Lower leg skin (tissue), 4 donors: ENCODE results near the gene TENM4. TPM values are rescaled to one million over a fixed set of nuclear protein-coding genes. Genes with fewer than 3 reads are reported as not detected.

ENCODE experiments used
- DNase-seq, 2 donors: peaks; one replicate each; pipeline ENCODE4 v3.0.0-alpha.2; 2019; ENCODE audit warnings: low spot score in 2 of 2
- H3K4me3 ChIP-seq: fragments of 200-600 bp; sonication (generic); 2 replicates; pipeline ENCODE4 v1.5.1; 2017; ENCODE audit warnings: mild to moderate bottlenecking, low read depth; ENCODE audit not compliant: poor library complexity, severe bottlenecking
- POLR2A ChIP-seq, 2 donors: fragments of 450-650 bp; IDR thresholded peaks; one replicate each; pipeline ENCODE4 v1.6.1; 2016 to 2017; ENCODE audit warnings: antibody characterized with exemption in 2 of 2, mild to moderate bottlenecking in 1 of 2, moderate library complexity in 1 of 2
- WGBS, 2 donors: methylation state at CpG; one replicate each; pipeline ENCODE4 v1.1.5; 2018; 5-methylcytosine and 5-hydroxymethylcytosine counted together
- intact Hi-C: fragments of 100-400 bp; cut with DNase I; formaldehyde crosslinking; loops from one replicate; pipeline ENCODE4 v1.15.0; 2023; ENCODE audit warnings: low total_unique reads
- total RNA-seq, 4 donors: library from RNA; depleted of rRNA; stranded (reverse); fragments of >200 nt; gene quantifications; one replicate each; pipeline ENCODE4 v1.1.0, GENCODE V29; 2016
- TF ChIP-seq, protein P1 (sequence below), 3 donors: fragments of 450-650 bp; IDR thresholded peaks; one replicate each; pipeline ENCODE4 v1.5.1; 2016; ENCODE audit warnings: antibody characterized with exemption in 3 of 3, mild to moderate bottlenecking in 3 of 3, moderate library complexity in 2 of 3

TENM4 gene
- total RNA-seq, 4 donors from 2014 or later, result 34.4 to 41.1 (median 36.6) TPM

DNA sequence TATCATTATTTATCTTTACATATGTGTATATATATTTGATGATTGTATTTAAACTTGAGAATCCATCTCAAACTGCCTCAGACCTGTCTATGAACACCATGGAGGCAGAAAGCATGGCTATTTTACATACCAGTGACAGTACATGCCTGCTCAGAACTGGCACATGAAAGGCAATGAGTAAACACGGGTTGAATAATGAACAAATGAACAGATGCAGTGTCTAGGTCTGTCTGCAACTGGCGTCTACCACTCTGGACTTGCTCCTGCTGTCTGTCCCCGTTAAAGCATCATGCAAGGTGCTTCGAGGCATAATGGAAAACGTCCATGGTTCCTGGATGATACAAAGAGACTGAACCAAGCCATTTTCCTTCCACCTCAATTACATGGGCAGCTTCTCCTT lies 594.6 kb downstream of the TENM4 start:
- DNase-seq, result no peak
- TF ChIP-seq, protein P1, sequence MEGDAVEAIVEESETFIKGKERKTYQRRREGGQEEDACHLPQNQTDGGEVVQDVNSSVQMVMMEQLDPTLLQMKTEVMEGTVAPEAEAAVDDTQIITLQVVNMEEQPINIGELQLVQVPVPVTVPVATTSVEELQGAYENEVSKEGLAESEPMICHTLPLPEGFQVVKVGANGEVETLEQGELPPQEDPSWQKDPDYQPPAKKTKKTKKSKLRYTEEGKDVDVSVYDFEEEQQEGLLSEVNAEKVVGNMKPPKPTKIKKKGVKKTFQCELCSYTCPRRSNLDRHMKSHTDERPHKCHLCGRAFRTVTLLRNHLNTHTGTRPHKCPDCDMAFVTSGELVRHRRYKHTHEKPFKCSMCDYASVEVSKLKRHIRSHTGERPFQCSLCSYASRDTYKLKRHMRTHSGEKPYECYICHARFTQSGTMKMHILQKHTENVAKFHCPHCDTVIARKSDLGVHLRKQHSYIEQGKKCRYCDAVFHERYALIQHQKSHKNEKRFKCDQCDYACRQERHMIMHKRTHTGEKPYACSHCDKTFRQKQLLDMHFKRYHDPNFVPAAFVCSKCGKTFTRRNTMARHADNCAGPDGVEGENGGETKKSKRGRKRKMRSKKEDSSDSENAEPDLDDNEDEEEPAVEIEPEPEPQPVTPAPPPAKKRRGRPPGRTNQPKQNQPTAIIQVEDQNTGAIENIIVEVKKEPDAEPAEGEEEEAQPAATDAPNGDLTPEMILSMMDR (IDR thresholded peaks at IDR 0.05), result no peak
- no peak for TF ChIP-seq POLR2A (IDR thresholded peaks at IDR 0.05)
- no peak overlapping the region for H3K4me3 ChIP-seq
- WGBS, 2 donors, result 83 to 87% methylated on average over 5 of the region's 5 CpGs
- intact Hi-C loops, result no loop called here

DNA sequence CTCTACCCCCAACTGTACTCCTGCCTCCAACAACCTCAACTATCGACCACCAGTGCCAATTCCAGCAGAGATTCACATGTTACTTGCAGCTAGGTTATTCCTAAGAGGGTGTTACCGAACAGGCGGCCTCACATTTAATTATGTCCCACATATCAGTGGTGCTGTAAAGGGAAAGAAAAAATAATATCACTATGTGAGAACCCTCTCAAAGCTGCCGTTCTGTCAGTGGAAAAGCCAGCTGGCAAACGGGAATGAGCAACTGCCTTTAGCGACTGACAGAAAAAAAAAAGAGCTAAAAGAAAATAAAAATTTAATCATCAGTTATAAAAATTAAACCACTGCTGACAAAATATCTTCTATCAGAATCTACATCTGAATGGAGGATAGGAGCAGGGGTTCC lies 595.3 kb downstream of the TENM4 start:
- DNase-seq, result no peak
- 80 to 91% methylated on average over 6 of the region's 6 CpGs for WGBS, 2 donors
- H3K4me3 ChIP-seq, result no peak overlapping the region
- TF ChIP-seq, protein P1 (IDR thresholded peaks at IDR 0.05), result no peak
- TF ChIP-seq POLR2A (IDR thresholded peaks at IDR 0.05), result no peak
- intact Hi-C loops, result no loop called here

DNA sequence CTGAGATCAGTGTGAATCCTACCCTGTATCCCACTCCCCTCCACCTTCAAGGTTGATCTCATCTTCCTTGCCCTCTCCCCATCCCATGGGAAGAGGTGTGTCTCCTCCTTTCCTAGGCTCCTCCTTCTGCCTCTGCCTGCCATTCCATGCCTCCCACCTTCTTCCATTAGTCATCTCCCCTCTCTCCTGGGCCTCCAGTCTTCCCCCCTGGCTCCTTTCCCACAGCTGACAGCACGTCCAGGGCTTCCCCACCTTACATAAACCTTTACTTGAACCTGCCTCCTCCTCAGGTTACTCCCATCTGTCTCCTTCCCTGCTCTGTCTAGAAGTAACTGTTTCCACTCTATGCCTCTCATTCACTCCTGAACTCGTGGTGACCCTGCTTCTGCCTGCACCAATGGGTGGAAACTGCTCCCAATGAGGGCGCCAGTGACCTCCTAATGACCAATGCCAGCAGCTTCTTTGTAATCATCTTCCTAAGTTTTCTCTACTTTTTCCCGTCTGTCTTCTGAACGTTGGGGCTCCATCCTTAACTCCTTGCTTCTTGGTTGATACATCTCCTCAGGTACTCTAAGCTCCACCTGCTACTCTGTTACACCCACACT lies 599.3 kb downstream of the TENM4 start:
- DNase-seq, result peak in 1 of 2 donors; percentile 48
- no peak overlapping the region for H3K4me3 ChIP-seq
- intact Hi-C loops, result no loop called here
- 73 to 78% methylated on average over 5 of the region's 5 CpGs for WGBS, 2 donors
- TF ChIP-seq, protein P1 (IDR thresholded peaks at IDR 0.05), result no peak
- TF ChIP-seq POLR2A (IDR thresholded peaks at IDR 0.05), result no peak

DNA sequence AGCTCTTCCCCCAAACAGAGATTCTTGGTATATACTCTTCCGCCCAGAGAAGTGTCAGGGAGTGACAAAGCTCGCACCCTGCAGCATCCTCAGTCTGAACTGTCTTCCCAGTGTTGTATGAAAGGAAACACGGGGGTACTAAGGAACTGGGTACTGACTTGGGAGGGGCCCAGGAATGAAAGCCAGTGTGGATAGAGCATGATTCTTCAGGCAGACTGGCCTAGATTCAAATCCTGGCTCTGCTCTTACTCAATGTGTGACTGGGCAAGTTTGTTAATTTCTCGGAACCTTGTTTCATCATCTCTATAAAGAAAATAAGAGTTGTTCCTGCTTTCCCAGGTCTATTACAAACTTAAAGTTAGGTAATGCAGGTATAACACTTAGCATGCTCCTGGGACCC lies 600.2 kb downstream of the TENM4 start:
- 26 to 60% methylated on average over 4 of the region's 4 CpGs for WGBS, 2 donors
- TF ChIP-seq POLR2A (IDR thresholded peaks at IDR 0.05), result no peak
- TF ChIP-seq, protein P1 (IDR thresholded peaks at IDR 0.05), result no peak
- no peak overlapping the region for H3K4me3 ChIP-seq
- DNase-seq, result peak; percentile 27 to 79
- intact Hi-C loops, result no loop called here

DNA sequence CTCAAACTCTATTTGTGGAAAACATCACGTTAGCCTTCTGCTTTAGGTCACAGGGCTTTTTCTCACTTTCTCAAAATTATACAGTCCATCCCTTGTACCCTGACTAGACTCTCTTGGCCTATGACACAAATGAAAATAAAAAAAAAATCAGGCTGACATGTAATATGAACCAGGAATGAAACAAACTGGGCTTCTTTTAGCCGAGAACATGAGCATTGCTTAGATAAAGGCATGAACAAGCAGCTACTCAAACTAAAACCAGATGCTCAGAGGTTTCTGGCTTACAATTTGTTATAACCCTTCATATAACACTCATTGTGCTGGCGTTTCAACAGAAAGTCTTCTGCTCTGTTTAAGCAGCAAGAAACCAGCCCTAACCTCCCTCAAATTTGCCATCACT lies 600.6 kb downstream of the TENM4 start:
- H3K4me3 ChIP-seq, result no peak overlapping the region
- intact Hi-C loops, result no loop called here
- WGBS, 2 donors, result 47 to 59% methylated on average over 3 of the region's 3 CpGs
- no peak for TF ChIP-seq POLR2A (IDR thresholded peaks at IDR 0.05)
- TF ChIP-seq, protein P1 (IDR thresholded peaks at IDR 0.05), result no peak
- DNase-seq, result no peak

DNA sequence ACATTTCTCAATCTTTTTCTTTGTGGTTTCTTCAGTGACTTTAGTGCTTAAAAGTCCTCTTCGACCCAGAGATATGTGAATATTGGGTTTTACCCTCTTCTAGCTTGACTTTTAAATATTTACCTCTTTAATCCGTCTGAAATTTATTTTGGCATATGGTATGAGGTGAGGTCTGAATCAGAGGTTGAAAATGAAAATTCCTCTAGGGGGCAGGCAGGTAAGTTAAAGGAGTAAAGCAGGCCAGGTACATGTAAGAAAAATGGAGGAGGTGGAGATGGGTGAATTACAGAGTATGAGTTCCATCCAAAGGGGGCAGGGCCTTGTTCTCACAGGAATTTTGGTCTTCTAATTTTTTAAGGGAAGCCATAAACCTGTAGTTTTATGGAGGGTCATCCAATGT lies 602.4 kb downstream of the TENM4 start:
- intact Hi-C loops, result no loop called here
- TF ChIP-seq POLR2A (IDR thresholded peaks at IDR 0.05), result no peak
- TF ChIP-seq, protein P1 (IDR thresholded peaks at IDR 0.05), result no peak
- no peak overlapping the region for H3K4me3 ChIP-seq
- 65% methylated on average over 2 of the region's 2 CpGs for WGBS, 2 donors
- DNase-seq, result no peak
